ENCODE results near the gene LSS. TPM values are rescaled to one million over a fixed set of nuclear protein-coding genes. Genes with fewer than 3 reads are reported as not detected.

Gene LSS
- total and polyA plus RNA-seq, 2 experiments from 2014 or later = 55.0 to 237 TPM

GRCh38 chr21:46138383-46138970 lies 90.1 kb downstream of the LSS start (continued):
- TF ChIP-seq, protein P1, sequence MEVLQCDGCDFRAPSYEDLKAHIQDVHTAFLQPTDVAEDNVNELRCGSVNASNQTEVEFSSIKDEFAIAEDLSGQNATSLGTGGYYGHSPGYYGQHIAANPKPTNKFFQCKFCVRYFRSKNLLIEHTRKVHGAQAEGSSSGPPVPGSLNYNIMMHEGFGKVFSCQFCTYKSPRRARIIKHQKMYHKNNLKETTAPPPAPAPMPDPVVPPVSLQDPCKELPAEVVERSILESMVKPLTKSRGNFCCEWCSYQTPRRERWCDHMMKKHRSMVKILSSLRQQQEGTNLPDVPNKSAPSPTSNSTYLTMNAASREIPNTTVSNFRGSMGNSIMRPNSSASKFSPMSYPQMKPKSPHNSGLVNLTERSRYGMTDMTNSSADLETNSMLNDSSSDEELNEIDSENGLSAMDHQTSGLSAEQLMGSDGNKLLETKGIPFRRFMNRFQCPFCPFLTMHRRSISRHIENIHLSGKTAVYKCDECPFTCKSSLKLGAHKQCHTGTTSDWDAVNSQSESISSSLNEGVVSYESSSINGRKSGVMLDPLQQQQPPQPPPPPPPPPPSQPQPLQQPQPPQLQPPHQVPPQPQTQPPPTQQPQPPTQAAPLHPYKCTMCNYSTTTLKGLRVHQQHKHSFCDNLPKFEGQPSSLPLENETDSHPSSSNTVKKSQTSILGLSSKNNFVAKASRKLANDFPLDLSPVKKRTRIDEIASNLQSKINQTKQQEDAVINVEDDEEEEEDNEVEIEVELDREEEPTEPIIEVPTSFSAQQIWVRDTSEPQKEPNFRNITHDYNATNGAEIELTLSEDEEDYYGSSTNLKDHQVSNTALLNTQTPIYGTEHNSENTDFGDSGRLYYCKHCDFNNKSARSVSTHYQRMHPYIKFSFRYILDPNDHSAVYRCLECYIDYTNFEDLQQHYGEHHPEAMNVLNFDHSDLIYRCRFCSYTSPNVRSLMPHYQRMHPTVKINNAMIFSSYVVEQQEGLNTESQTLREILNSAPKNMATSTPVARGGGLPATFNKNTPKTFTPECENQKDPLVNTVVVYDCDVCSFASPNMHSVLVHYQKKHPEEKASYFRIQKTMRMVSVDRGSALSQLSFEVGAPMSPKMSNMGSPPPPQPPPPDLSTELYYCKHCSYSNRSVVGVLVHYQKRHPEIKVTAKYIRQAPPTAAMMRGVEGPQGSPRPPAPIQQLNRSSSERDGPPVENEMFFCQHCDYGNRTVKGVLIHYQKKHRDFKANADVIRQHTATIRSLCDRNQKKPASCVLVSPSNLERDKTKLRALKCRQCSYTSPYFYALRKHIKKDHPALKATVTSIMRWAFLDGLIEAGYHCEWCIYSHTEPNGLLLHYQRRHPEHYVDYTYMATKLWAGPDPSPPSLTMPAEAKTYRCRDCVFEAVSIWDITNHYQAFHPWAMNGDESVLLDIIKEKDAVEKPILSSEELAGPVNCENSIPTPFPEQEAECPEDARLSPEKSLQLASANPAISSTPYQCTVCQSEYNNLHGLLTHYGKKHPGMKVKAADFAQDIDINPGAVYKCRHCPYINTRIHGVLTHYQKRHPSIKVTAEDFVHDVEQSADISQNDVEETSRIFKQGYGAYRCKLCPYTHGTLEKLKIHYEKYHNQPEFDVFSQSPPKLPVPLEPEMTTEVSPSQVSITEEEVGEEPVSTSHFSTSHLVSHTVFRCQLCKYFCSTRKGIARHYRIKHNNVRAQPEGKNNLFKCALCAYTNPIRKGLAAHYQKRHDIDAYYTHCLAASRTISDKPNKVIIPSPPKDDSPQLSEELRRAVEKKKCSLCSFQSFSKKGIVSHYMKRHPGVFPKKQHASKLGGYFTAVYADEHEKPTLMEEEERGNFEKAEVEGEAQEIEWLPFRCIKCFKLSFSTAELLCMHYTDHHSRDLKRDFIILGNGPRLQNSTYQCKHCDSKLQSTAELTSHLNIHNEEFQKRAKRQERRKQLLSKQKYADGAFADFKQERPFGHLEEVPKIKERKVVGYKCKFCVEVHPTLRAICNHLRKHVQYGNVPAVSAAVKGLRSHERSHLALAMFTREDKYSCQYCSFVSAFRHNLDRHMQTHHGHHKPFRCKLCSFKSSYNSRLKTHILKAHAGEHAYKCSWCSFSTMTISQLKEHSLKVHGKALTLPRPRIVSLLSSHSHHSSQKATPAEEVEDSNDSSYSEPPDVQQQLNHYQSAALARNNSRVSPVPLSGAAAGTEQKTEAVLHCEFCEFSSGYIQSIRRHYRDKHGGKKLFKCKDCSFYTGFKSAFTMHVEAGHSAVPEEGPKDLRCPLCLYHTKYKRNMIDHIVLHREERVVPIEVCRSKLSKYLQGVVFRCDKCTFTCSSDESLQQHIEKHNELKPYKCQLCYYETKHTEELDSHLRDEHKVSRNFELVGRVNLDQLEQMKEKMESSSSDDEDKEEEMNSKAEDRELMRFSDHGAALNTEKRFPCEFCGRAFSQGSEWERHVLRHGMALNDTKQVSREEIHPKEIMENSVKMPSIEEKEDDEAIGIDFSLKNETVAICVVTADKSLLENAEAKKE (CRISPR knock-in tag; IDR thresholded peaks at IDR 0.05) = no peak
- no peak for TF ChIP-seq ZNF331 (CRISPR knock-in tag; IDR thresholded peaks at IDR 0.05; ENCODE audit: low read depth)

Other genes starting within 250 kb of the LSS start
- 151 and 180 TPM in 2 replicates for gene COL6A1, start 247.0 kb downstream of the LSS start, total RNA-seq (2014; rRNA removed; shearing (Covaris generic))
- gene COL6A1, start 247.0 kb downstream of the LSS start, polyA plus RNA-seq (2016; fragmentation: Nextera tagmentation; extraction: Ambion mirVana) = 76.0 and 84.5 TPM in 2 replicates
- gene COL6A2, start 130.7 kb downstream of the LSS start, total RNA-seq (2014; rRNA removed; shearing (Covaris generic)) = 68.5 and 89.2 TPM in 2 replicates
- gene COL6A2, start 130.7 kb downstream of the LSS start, polyA plus RNA-seq (2016; fragmentation: Nextera tagmentation; extraction: Ambion mirVana) = 28.4 and 31.8 TPM in 2 replicates
- gene FTCD, start 73.2 kb downstream of the LSS start, total RNA-seq (2014; rRNA removed; shearing (Covaris generic)) = 0.90 and 3.3 TPM in 2 replicates
- gene FTCD, start 73.2 kb downstream of the LSS start, polyA plus RNA-seq (2016; fragmentation: Nextera tagmentation; extraction: Ambion mirVana) = 2.3 and 2.6 TPM in 2 replicates
- 30.7 and 37.6 TPM in 2 replicates for gene SPATC1L, start 44.3 kb downstream of the LSS start, total RNA-seq (2014; rRNA removed; shearing (Covaris generic))
- gene SPATC1L, start 44.3 kb downstream of the LSS start, polyA plus RNA-seq (2016; fragmentation: Nextera tagmentation; extraction: Ambion mirVana) = 69.6 and 70.2 TPM in 2 replicates
- gene MCM3AP, start 56.8 kb upstream of the LSS start, total RNA-seq (2014; rRNA removed; shearing (Covaris generic)) = 123 and 167 TPM in 2 replicates
- gene MCM3AP, start 56.8 kb upstream of the LSS start, polyA plus RNA-seq (2016; fragmentation: Nextera tagmentation; extraction: Ambion mirVana) = 39.2 and 44.4 TPM in 2 replicates
- gene YBEY, start 57.6 kb upstream of the LSS start, total RNA-seq (2014; rRNA removed; shearing (Covaris generic)) = 31.8 and 33.0 TPM in 2 replicates
- 28.1 and 34.0 TPM in 2 replicates for gene YBEY, start 57.6 kb upstream of the LSS start, polyA plus RNA-seq (2016; fragmentation: Nextera tagmentation; extraction: Ambion mirVana)
- 14.9 and 17.7 TPM in 2 replicates for gene C21orf58, start 95.1 kb upstream of the LSS start, total RNA-seq (2014; rRNA removed; shearing (Covaris generic))
- 22.4 and 23.9 TPM in 2 replicates for gene C21orf58, start 95.1 kb upstream of the LSS start, polyA plus RNA-seq (2016; fragmentation: Nextera tagmentation; extraction: Ambion mirVana)
- 38.4 and 39.6 TPM in 2 replicates for gene PCNT, start 95.4 kb upstream of the LSS start, total RNA-seq (2014; rRNA removed; shearing (Covaris generic))
- gene PCNT, start 95.4 kb upstream of the LSS start, polyA plus RNA-seq (2016; fragmentation: Nextera tagmentation; extraction: Ambion mirVana) = 39.6 and 46.1 TPM in 2 replicates
- gene DIP2A, start 230.1 kb upstream of the LSS start, total RNA-seq (2014; rRNA removed; shearing (Covaris generic)) = 34.4 and 36.3 TPM in 2 replicates
- gene DIP2A, start 230.1 kb upstream of the LSS start, polyA plus RNA-seq (2016; fragmentation: Nextera tagmentation; extraction: Ambion mirVana) = 15.9 and 18.5 TPM in 2 replicates